Measurements from ENCODE around the gene SLC25A36.
"Not testable (repeated sequence)": the region's sequence is repeated elsewhere in the genome, so short reads cannot be mapped to it uniquely, and the experiment has no call there.

SLC25A36 gene

DNA sequence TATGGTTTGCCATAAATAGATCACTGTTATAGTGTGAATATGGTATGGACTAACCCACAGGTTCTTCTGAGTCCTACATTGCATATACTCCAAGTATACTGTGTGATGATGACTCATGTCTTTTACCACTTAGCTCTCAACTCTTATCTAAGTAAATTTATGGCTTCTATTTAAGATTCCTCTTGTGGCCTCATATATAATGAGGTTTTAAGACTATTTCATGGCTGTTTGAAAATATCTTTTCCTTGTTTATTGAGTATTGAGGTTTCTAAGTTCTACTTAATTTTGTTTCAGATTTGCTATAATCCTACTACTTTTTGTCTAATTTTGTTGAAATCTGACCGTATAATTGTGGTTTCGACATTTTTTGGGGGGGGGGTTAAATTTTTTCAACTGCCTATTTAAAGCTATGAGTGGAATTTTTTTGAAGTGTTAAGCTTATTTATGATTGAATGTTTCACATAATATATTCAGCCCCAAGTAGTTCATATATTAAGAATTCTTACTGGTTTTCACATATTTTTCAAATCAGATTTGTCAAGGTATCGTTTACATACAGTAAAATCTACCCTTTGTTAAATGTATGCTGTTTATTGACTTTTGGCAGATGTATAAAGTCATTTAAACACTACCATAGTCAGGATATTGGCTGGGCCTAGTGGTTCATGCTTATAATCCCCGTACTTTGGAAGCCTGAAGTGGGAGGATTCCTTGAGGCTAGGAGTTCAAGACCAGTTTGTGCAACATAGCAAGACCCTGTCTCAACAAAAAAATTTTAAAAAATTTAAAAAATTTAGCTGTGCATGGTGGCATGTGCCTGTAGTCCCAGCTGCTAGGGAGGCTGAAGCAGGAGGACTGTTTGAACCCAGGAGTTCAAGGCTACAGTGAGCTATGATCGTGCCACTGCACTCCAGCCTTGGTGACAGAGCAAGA lies 11.7 kb downstream of the SLC25A36 start:
- WGBS: 90% methylated on average over 3 of the region's 5 CpGs
- Histone ChIP-seq H3K4me3 (ENCODE audit: low read length) (no peak overlapping the region), H3K27me3 (ENCODE audit: insufficient read depth, low read length) (no peaks in the 10 kb centered on the region), H3K4me1 (ENCODE audit: insufficient read depth, low read length) (peaks cover 32% of the 10 kb centered on the region), H3K9me3 (ENCODE audit: insufficient read depth, low read depth, low read length) (no peaks in the 10 kb centered on the region), H3K9ac (ENCODE audit: low read depth, low read length) (no peak overlapping the region), H3K27ac (ENCODE audit: low read depth, low read length) (no peak overlapping the region), H3K36me3 (ENCODE audit: insufficient read depth, low read length) (peaks cover 20% of the 10 kb centered on the region)

GRCh38 chr3:140954576-140954975 lies 12.9 kb downstream of the SLC25A36 start:
- no peaks in the 10 kb centered on the region for H3K27me3 ChIP-seq (ENCODE audit: insufficient read depth, low read length)
- H3K27ac ChIP-seq (ENCODE audit: low read depth, low read length): no peak overlapping the region
- no peak overlapping the region for H3K4me3 ChIP-seq (ENCODE audit: low read length)
- WGBS: 60% methylated on average over 1 of the region's 2 CpGs
- H3K4me1 ChIP-seq (ENCODE audit: insufficient read depth, low read length): peaks cover 28% of the 10 kb centered on the region
- no peaks in the 10 kb centered on the region for H3K9me3 ChIP-seq (ENCODE audit: insufficient read depth, low read depth, low read length)
- H3K9ac ChIP-seq (ENCODE audit: low read depth, low read length): no peak overlapping the region; the same call in 1 of the 2 replicates
- H3K36me3 ChIP-seq (ENCODE audit: insufficient read depth, low read length): peaks cover 33% of the 10 kb centered on the region

DNA sequence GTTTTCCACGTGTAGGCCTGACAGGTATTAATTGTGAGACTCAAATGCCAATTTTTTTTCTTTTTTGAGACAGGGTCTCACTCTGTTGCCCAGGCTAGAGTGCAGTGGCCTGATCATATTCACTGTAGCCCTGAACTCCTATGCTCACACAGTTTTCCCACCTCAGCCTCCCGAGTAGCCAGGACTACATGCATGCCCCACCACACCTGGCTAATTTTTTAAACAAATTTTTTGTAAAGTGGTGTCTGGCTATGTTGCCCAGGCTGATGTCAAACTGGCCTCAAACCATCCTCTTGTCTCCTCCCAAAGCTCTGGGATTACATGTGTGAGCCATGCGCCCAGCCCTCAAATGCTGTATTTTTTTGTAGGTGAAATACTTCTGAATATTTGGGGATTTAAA lies 14.0 kb downstream of the SLC25A36 start:
- H3K9ac ChIP-seq (ENCODE audit: low read depth, low read length): no peak overlapping the region
- peaks cover 43% of the 10 kb centered on the region for H3K36me3 ChIP-seq (ENCODE audit: insufficient read depth, low read length)
- no peaks in the 10 kb centered on the region for H3K9me3 ChIP-seq (ENCODE audit: insufficient read depth, low read depth, low read length)
- H3K4me3 ChIP-seq (ENCODE audit: low read length): no peak overlapping the region
- H3K27me3 ChIP-seq (ENCODE audit: insufficient read depth, low read length): no peaks in the 10 kb centered on the region
- no peak overlapping the region for H3K27ac ChIP-seq (ENCODE audit: low read depth, low read length)
- 86% methylated on average over 3 of the region's 3 CpGs for WGBS
- peaks cover 23% of the 10 kb centered on the region for H3K4me1 ChIP-seq (ENCODE audit: insufficient read depth, low read length)

DNA sequence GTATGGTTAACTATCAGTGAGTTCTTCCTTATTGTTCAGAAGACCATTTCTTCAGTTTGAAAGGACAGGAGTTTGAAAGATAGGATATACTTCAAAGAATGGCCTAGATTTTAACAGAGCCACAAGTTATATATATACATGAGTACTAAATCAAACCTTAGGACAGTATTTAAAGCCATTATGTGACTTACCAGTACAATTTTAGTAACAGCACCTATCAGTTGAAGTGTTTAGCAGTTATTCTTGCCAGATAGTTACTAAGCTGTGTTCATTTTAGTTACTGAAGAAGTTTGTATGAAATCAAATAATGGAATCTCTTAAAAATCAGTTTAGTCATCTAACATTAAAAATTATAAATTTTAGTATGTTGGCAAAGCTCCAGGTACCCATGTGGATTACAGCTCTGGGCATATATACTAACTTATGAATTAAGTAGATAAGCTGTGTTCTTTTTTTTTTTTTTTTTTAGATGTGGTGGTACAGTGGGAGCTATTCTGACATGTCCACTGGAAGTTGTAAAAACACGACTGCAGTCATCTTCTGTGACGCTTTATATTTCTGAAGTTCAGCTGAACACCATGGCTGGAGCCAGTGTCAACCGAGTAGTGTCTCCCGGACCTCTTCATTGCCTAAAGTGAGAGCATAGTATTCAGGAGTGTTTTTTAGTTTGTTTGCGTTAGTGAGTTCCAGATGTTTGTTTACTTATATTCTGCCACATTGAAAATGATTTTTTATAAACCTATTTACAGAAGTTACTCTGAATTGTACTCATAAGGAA lies 14.6 kb downstream of the SLC25A36 start:
- Histone ChIP-seq H3K9ac (ENCODE audit: low read depth, low read length) (no peak overlapping the region), H3K27me3 (ENCODE audit: insufficient read depth, low read length) (no peaks in the 10 kb centered on the region), H3K9me3 (ENCODE audit: insufficient read depth, low read depth, low read length) (no peaks in the 10 kb centered on the region), H3K4me1 (ENCODE audit: insufficient read depth, low read length) (peaks cover 17% of the 10 kb centered on the region), H3K36me3 (ENCODE audit: insufficient read depth, low read length) (peaks cover 49% of the 10 kb centered on the region), H3K4me3 (ENCODE audit: low read length) (no peak overlapping the region), H3K27ac (ENCODE audit: low read depth, low read length) (no peak overlapping the region)
- WGBS: 96% methylated on average over 4 of the region's 5 CpGs

DNA sequence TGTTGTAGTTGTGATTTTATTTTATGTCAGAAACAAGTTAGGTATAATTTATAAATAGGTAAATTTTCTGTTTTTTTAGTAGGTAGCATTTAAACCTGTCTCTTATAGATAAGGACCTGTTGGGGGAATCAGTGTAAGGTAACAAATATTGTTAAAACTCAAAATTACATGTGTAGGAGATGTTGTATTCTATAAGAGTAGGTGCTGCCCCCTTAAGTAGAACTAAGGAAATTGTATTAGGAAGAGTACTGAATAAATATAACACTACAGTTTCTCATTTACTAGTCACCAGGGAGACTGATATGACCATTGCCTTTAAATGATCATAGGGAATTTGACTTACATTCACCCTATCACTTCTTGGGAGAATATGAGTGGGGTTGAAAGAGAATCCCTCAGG lies 31.2 kb downstream of the SLC25A36 start:
- peaks cover 80% of the 10 kb centered on the region for H3K36me3 ChIP-seq (ENCODE audit: insufficient read depth, low read length)
- no peak overlapping the region for H3K9ac ChIP-seq (ENCODE audit: low read depth, low read length)
- H3K27ac ChIP-seq (ENCODE audit: low read depth, low read length): no peak overlapping the region
- H3K4me1 ChIP-seq (ENCODE audit: insufficient read depth, low read length): no peaks in the 10 kb centered on the region
- no peaks in the 10 kb centered on the region for H3K27me3 ChIP-seq (ENCODE audit: insufficient read depth, low read length)
- no peak overlapping the region for H3K4me3 ChIP-seq (ENCODE audit: low read length)
- H3K9me3 ChIP-seq (ENCODE audit: insufficient read depth, low read depth, low read length): no peaks in the 10 kb centered on the region

- Histone ChIP-seq H3K27me3 (ENCODE audit: insufficient read depth, low read length) (no peaks in the 10 kb centered on the region), H3K4me3 (ENCODE audit: low read length) (no peak overlapping the region), H3K4me1 (ENCODE audit: insufficient read depth, low read length) (no peaks in the 10 kb centered on the region), H3K9ac (ENCODE audit: low read depth, low read length) (no peak overlapping the region), H3K27ac (ENCODE audit: low read depth, low read length) (no peak overlapping the region), H3K36me3 (ENCODE audit: insufficient read depth, low read length) (peaks cover 74% of the 10 kb centered on the region), H3K9me3 (ENCODE audit: insufficient read depth, low read depth, low read length) (no peaks in the 10 kb centered on the region)
Observed at GRCh38 chr3:140974900-140975299, 33.3 kb downstream of the SLC25A36 start.

- H3K36me3 ChIP-seq (ENCODE audit: insufficient read depth, low read length): peaks cover 32% of the 10 kb centered on the region
- H3K9ac ChIP-seq (ENCODE audit: low read depth, low read length): no peak overlapping the region
- H3K27ac ChIP-seq (ENCODE audit: low read depth, low read length): no peak overlapping the region
- 93% methylated on average over 4 of the region's 4 CpGs for WGBS
- H3K9me3 ChIP-seq (ENCODE audit: insufficient read depth, low read depth, low read length): no peaks in the 10 kb centered on the region
- H3K4me1 ChIP-seq (ENCODE audit: insufficient read depth, low read length): no peaks in the 10 kb centered on the region
- H3K27me3 ChIP-seq (ENCODE audit: insufficient read depth, low read length): no peaks in the 10 kb centered on the region
- H3K4me3 ChIP-seq (ENCODE audit: low read length): no peak overlapping the region
Observed at GRCh38 chr3:140980663-140981062, 39.0 kb downstream of the SLC25A36 start.

DNA sequence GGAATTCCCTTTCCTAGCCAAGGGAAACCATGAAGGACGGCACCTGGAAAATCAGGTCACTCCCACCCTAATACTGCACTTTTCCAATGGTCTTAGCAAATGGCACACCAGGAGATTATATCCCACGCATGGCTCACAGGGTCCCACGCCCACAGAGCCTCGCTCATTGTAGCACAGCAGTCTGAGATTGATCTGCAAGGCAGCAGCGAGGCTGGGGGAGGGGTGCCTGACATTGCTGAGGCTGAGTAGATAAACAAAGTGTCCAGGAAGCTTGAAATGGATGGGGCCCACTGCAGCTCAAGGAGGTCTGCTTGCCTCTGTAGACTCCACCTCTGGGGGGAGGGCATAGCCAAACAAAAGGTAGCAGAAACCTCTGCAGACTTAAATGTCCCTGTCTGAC lies 46.2 kb downstream of the SLC25A36 start:
- H3K27me3 ChIP-seq (ENCODE audit: insufficient read depth, low read length); H3K9ac ChIP-seq (ENCODE audit: low read depth, low read length); H3K4me3 ChIP-seq (ENCODE audit: low read length); H3K4me1 ChIP-seq (ENCODE audit: insufficient read depth, low read length); H3K9me3 ChIP-seq (ENCODE audit: insufficient read depth, low read depth, low read length); H3K36me3 ChIP-seq (ENCODE audit: insufficient read depth, low read length); H3K27ac ChIP-seq (ENCODE audit: low read depth, low read length): not testable (repeated sequence)
- WGBS: 95% methylated on average over 5 of the region's 5 CpGs

DNA sequence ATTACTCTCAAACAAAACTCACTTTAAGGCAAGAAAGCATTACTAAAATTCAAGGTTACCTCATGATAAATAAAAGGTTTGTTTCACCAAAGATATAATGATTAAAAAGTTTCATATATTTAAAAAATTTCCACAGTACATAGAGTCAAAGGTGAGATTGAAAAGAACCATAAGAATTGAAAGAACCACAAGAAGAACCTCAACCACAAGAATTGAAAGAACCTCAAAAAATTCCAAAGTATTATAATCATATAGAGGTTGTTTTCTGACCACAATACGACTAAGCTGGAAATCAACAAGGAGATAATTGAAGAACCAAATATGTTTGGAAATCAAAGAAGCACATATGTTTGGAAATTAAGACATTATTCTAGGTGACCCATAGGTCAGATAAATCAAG lies 52.7 kb downstream of the SLC25A36 start:
- Histone ChIP-seq H3K9ac (ENCODE audit: low read depth, low read length) (no peak overlapping the region), H3K9me3 (ENCODE audit: insufficient read depth, low read depth, low read length) (peaks cover 6% of the 10 kb centered on the region; the same call in 1 of the 2 replicates), H3K36me3 (ENCODE audit: insufficient read depth, low read length) (no peaks in the 10 kb centered on the region), H3K4me3 (ENCODE audit: low read length) (no peak overlapping the region), H3K27me3 (ENCODE audit: insufficient read depth, low read length) (no peaks in the 10 kb centered on the region), H3K27ac (ENCODE audit: low read depth, low read length) (no peak overlapping the region), H3K4me1 (ENCODE audit: insufficient read depth, low read length) (no peaks in the 10 kb centered on the region)
- WGBS: no CpG with 5 or more reads among the region's 1 CpG

DNA sequence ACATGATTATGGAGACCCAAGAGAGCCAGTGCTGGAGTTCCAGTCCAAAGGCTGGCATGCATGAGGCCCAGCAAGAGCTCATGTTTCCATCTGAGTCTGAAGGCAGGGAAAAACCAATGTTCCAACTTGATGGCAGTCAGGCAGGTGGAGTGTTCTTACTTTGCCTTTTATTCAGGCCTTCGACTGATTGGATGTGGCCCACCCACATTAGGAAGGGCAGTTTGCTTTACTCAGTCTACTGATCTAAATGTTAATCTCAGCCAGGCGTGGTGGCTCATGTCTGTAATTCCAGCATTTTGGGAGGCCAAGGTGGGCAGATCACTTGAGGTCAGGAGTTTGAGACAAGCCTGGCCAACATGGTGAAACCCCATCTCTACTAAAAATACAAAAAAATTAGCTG lies 53.2 kb downstream of the SLC25A36 start:
- H3K9ac ChIP-seq (ENCODE audit: low read depth, low read length); H3K4me3 ChIP-seq (ENCODE audit: low read length); H3K27me3 ChIP-seq (ENCODE audit: insufficient read depth, low read length); H3K36me3 ChIP-seq (ENCODE audit: insufficient read depth, low read length); H3K9me3 ChIP-seq (ENCODE audit: insufficient read depth, low read depth, low read length); H3K27ac ChIP-seq (ENCODE audit: low read depth, low read length); H3K4me1 ChIP-seq (ENCODE audit: insufficient read depth, low read length): not testable (repeated sequence)
- 92% methylated on average over 2 of the region's 2 CpGs for WGBS

DNA sequence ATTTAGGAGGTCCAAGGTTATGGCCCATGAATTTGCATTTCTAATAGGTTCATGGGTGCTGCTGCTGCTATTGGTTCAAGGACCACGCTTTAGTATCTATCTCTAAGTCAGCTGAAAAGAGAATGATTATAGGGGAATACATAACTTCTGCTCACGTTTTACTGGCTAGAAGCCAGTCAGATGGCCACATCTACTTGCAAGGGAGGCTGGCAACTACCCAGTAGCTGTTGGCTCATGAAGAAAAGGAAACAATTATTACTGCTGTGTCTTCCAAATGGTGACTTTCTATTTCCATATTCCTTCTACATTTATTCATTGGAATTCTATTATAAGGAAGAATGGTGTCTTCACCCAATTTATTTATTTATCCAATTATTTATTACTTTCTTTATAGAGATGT lies 54.2 kb downstream of the SLC25A36 start:
- Histone ChIP-seq H3K9ac (ENCODE audit: low read depth, low read length) (no peak overlapping the region), H3K9me3 (ENCODE audit: insufficient read depth, low read depth, low read length) (peaks cover 6% of the 10 kb centered on the region; the same call in 1 of the 2 replicates), H3K4me1 (ENCODE audit: insufficient read depth, low read length) (no peaks in the 10 kb centered on the region), H3K27me3 (ENCODE audit: insufficient read depth, low read length) (no peaks in the 10 kb centered on the region), H3K27ac (ENCODE audit: low read depth, low read length) (no peak overlapping the region), H3K36me3 (ENCODE audit: insufficient read depth, low read length) (no peaks in the 10 kb centered on the region), H3K4me3 (ENCODE audit: low read length) (no peak overlapping the region)
- WGBS: 90% methylated on average over 2 of the region's 2 CpGs

Measured in HUES64 (cell line).